GM21390 (cell line): ENCODE results near the gene AHR.
"Not testable (repeated sequence)": the region's sequence is repeated elsewhere in the genome, so short reads cannot be mapped to it uniquely, and the experiment has no call there.

Experiments
- ATAC-seq: cut with Tn5 transposase; IDR thresholded peaks from one replicate; pipeline ENCODE4 v1.9.1; 2021; ENCODE audit not compliant: unreplicated experiment

Gene AHR

DNA sequence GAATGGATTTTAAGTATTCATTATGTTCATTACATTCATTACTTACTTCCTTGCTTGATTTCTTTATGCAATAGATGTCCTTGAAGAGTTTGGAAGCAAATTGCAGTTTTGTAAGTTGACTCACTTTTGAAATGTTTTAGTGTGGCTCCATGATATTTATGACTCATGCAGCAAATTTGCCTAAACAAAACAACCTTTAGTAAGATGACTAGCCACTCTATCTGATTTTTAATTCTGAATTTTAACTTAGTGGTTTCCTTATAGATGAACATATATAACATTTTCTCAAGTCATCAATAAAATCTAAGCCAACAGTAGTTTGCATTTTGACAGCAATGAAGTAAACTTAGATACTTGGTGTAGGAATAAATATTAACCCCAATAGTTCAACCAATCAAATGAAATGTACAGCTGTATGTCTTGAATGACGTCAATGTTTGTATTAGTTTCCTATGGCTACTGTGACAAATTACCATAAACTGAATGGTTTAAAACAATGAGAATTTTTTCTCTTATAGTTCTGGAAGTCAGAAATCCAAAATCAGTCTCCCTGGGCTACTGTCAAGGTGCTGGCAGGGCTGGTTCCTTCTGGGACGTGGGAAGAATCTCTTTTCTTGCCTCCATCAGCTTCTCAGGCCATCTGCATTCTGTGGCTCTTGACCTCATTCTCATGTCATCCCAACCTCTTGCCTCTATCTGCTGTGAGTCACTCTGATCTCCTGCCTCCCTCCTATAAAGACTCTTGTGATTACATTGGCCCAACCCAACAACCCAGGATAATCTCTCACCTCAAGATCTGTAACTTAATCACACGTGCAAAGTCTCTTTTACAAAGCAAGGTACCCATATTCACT, 73.4 kb downstream of the AHR start:
- no peak for ATAC-seq

DNA sequence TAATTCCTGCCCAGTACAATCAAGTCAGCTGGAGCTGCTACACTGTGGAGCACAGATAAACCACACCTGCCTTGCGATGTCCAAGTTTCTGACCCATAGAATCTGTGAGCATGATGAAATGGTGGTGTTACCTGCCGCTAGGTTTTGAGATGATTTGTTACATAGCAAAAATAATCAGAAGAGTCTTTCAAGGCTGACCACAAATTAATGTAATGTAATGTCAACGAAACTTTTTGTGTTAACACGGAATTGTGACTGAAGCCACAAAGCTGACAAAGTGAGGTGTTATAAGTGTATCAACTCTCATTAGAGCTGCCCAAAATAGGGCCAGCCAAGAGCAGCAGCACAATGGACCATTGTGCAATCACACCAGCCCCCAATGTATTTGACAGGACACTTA, 75.7 kb downstream of the AHR start:
- no peak for ATAC-seq

DNA sequence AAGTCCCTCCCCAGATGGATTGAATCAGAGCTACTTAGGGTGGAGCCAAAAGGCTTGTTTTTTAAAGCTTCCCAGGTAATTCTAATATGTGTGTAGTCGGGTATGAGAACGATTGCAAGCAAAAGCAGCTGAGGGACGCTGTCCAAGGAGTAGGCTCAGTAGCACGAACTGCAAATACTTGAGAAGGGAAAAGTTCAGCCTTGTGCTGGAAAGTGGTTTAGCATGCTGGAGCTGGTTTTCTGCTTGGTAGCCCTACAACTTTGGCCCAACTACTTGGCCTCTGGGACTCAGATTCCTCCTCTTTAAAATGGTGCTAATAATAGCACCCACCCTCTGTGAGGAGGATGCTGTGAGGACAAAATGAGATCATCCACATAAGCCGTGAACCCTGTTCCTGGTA, 76.2 kb downstream of the AHR start:
- no peak for ATAC-seq

DNA sequence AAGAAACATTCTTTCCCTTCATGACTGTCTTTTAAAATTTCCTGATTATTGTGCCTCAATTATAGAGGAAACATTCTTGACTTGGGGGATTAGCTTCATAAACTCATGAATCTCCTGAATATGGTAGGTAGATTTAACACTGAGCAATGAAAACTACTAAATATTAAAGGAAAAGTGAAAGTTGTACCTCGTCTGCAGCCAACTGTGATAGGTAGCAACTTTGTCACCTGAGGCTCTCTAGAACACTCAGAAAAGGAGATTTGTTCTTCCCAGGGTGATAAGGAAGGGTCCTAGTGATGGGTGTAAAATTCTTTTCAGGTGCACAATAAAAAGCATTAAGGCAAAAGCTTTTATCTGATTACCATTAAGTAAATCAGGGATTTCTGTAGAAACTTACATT, 78.1 kb downstream of the AHR start:
- ATAC-seq: no peak

DNA sequence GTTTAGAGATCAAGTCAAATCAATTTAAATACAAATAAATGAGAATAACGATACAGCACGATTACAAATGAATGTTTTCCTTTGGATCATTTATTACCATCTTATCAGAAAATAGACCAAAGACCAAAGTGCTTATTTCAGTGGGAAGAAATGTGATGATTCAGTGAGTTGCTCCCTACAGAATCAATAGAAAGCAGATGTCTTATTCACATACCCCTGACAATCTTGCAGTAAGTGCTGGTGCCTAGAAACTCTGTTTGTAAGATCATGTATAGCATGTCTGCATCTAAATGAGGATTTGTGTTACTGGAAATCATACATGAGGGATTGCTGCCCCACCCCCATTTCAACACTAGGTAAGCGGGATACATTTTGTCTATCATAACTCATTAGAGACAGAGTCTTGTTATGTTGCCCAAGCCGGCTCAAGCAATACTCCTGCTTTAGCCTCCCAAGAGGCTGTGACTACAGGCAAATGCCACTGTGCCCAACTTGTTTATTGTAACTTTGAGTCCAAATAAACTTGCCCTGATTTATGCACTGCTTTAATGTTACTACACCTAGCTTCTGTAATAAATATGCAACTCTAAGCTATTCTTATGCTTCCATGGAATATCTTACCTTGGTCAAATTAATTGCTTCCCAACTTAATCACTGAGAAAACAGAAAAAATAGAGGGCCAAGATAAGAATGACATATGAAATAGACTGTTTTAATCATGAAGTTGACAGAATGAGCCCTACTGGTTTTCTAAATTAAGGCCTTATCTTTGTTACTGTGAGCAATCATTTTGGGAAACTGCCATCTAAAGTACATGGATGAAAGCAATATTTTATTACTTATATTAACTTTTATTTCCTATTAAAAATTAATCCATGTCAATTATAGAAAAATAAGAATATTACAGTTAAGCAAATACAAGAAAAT, 82.5 kb downstream of the AHR start:
- no peak for ATAC-seq

DNA sequence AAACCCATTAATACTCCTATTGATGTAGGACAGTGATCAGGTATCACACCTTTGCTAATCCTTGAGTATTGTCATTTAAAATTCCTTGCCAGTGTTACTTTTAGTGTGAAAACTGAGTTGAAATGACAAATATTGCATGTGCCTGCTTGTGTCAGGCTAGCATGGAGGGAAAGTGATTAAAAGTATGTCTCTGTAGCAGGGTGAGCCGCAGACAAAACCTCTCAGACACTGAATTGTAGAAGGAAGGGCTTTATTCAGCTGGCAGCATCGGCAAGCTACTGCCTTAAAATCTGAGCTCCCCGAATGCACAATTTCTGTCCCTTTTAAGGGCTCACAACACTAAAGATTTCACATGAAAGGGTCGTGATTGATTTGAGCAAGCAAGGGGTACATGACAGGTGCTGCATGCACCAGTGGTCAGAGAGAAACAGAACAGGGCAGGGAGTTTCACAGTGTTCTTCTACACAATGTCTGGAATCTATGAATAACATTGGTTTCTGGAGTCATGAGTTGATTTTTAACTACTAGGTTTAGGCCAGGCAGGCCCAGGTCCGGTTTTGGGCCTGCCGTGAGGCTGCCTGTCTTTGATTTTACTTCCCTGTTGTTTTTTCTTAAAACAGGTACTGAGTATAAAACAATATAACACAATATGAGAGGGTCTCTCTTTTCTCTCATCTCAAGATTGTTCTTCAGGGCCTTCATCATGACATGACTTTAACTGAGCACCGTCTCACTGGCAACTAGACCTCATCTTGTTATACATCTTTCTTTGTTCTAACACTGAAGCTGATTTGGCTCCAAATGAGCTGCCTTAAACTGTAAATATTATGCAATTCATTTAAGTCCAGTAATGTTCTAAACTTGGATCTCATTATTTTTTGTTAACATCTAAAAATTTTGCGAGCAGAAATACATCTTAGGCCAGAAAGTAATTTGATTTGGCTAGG, 84.2 kb downstream of the AHR start:
- ATAC-seq: not testable (repeated sequence)

DNA sequence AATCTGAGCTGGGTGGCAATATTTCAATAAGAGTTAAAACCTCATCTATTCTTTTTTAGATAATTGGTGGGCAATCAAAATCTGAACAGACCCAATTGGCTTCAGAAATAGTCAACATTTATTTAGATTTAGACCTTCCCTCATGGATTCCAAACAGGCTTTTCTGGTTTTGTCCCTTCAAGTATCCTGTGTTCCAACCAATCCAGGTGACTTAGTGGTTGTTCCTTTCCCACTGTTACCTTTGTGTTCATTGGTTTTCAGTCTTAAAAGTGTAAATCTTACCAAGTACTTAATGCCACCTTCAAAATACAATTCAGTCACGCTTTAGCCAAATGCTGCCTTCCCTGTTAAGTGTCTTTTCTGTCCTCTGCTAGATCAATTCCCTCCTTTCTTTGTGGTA, 85.9 kb downstream of the AHR start:
- no peak for ATAC-seq

DNA sequence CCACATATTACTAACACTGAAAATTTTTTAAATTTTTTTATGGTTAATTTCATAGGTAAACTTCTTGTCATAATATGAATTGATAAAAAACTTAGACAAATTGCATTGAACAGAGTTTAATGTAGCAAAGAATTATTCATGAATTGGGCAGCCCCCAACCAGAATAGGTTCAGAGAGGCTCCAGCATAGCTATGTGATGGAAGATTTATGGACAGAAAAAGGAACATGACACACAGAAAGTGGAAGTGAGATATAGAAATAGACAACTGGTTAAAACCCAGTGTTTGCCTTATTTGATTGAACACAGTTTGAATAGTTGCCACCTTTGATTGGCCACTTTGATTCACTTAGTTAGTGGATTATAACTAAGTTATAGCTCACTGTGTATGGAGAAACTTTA, 87.2 kb downstream of the AHR start:
- no peak for ATAC-seq

DNA sequence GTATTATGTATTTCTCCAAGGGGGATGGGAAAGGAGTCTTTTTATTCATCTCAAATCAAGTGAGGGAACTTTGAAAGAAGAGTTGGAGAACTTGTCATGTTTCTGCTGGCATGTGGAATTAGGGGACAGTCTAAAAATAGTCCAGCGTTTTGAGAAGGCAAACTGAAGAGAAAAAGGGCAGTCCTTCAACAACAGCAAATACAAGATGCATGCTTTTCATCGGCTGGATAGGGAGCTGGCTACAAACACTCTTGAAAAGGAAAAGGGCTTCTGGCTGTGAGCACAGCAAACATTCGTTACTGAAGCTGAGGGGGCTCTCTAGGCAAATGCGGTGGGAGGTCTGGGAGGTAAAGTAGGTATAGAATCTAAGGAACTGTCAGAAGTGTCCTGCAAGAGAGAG, 91.9 kb downstream of the AHR start:
- ATAC-seq: no peak

DNA sequence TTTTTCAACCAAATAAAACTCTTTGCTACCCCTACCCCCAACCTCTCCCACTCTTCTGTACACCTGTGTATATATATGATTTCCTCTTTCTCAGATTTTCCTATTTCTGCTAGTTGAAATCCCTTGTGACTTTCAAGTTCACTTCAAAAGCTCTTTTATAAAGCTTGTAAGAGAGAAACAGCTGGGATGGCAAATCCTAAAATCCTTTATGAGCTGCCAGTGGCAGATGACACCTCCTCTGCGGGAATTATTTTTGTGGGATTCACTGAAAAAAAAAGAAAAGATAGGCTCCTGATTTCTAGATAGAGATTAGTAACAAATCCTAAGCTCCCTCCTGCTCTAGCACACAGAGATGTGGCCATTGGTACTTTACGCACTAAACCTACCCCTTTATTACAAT, 92.9 kb downstream of the AHR start:
- no peak for ATAC-seq

DNA sequence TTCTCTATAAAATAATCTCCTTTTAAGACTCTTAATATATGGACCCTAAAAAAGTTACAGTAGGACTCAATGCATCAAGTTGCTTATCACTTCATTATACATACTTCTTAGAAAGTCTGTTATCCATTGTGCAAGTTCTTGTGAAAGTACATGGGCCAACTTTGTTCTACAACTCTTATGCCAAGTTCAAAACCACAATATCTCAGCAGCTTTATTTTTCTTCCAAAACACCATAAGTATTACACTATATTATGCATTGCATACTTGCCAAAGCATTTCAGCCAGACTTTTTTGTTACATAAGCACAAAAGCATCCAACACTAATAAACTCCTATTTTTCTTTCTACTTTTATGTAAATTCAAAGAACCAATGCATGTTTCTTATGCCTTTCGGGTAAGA, 94.4 kb downstream of the AHR start:
- ATAC-seq: no peak

DNA sequence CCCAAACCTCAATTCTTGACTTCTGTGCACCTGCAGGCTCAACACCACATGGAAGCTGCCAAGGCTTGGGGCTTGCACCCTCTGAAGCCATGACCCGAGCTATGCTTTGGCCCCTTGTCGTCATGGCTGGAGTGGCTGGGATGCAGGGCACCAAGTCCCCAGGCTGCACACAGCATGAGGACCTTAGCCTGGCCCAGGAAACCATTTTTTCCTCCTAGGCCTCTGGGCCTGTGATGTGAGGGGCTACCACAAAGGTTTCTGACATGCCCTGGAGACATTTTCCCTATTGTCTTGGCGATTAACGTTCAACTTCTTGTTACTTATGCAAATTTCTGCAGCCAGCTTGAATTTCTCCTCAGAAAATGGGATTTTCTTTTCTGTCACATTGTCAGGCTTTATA, 96.1 kb downstream of the AHR start:
- not testable (repeated sequence) for ATAC-seq
